ENCODE results near the gene ADAM10.

The ADAM10 gene

GRCh38 chr15:58689646-58690045, 59.9 kb downstream of the ADAM10 start:
- H2BK5ac ChIP-seq (ENCODE audit: low read length) = no peak overlapping the region
- H4K8ac ChIP-seq (ENCODE audit: low read depth, low read length) = no peak overlapping the region
- peaks cover 3 to 15% of the 10 kb centered on the region in 2 donors for H3K36me3 ChIP-seq (replicated peaks in 1 of 2; ENCODE audit: control insufficient read depth in 2 of 2, insufficient read depth in 2 of 2, low read length in 2 of 2)

GRCh38 chr15:58686286-58686685, 63.2 kb downstream of the ADAM10 start:
- Histone ChIP-seq H2BK15ac (ENCODE audit: low read length) (no peak overlapping the region), H3K36me3 (replicated peaks in 1 of 2; ENCODE audit: control insufficient read depth in 2 of 2, insufficient read depth in 2 of 2, low read length in 2 of 2) (no peaks in the 10 kb centered on the region), H2AK5ac (ENCODE audit: low read depth, low read length) (no peak overlapping the region), H4K91ac (ENCODE audit: low read depth, low read length, poor library complexity) (no peak overlapping the region), H2BK12ac (ENCODE audit: low read length) (no peak overlapping the region), H2AFZ (ENCODE audit: low read length) (no peak overlapping the region), H3K27ac (replicated peaks; ENCODE audit: low read length) (peak overlapping the region; percentile 32), H2BK5ac (ENCODE audit: low read length) (no peak overlapping the region), H3K4ac (ENCODE audit: low read length) (no peak overlapping the region), H3K4me1 (ENCODE audit: control insufficient read depth in 2 of 2, insufficient read depth in 1 of 2, low read depth in 1 of 2, low read length in 2 of 2) (peaks cover 2 to 5% of the 10 kb centered on the region in 2 donors), H3K79me1 (ENCODE audit: low read depth, low read length) (peaks cover 2% of the 10 kb centered on the region), H2BK120ac (ENCODE audit: low read depth, low read length) (no peak overlapping the region), H3K18ac (ENCODE audit: low read length) (peak overlapping the region; percentile 82), H3K4me3 (ENCODE audit: low read length in 2 of 2) (no peak overlapping the region), H3K4me2 (ENCODE audit: insufficient read depth, low read length, poor library complexity, severe bottlenecking) (no peak overlapping the region), H3K27me3 (ENCODE audit: control insufficient read depth in 3 of 3, insufficient read depth in 3 of 3, low read depth in 1 of 3, low read length in 3 of 3) (no peaks in the 10 kb centered on the region), H3K9ac (ENCODE audit: low read depth, low read length, poor library complexity) (no peak overlapping the region), H3K23ac (ENCODE audit: low read depth, low read length, poor library complexity) (no peak overlapping the region), H3K14ac (ENCODE audit: low read length) (no peak overlapping the region), H4K8ac (ENCODE audit: low read depth, low read length) (no peak overlapping the region), H3K9me3 (replicated peaks in 1 of 2; ENCODE audit: control insufficient read depth in 2 of 2, insufficient read depth in 1 of 2, low read depth in 1 of 2, low read length in 2 of 2) (peaks cover 0 to 3% of the 10 kb centered on the region in 2 donors)
- no CpG with 5 or more reads among the region's 8 CpGs for WGBS, 2 donors (ENCODE audit: extremely low coverage in 2 of 2, insufficient read length in 2 of 2, insufficient replicate concordance in 1 of 2)
- no peak for DNase-seq (ENCODE audit: low spot score)

More at GRCh38 chr15:58689646-58690045, 59.9 kb downstream of the ADAM10 start:
- no peak overlapping the region for H3K14ac ChIP-seq (ENCODE audit: low read length)
- no peak for DNase-seq (ENCODE audit: low spot score)
- no peak overlapping the region for H3K4me2 ChIP-seq (ENCODE audit: insufficient read depth, low read length, poor library complexity, severe bottlenecking)
- no peak overlapping the region for H3K27ac ChIP-seq (replicated peaks; ENCODE audit: low read length)
- no peak overlapping the region for H3K18ac ChIP-seq (ENCODE audit: low read length)
- H3K23ac ChIP-seq (ENCODE audit: low read depth, low read length, poor library complexity) = no peak overlapping the region
- no peak overlapping the region for H2AFZ ChIP-seq (ENCODE audit: low read length)
- no peak overlapping the region for H4K91ac ChIP-seq (ENCODE audit: low read depth, low read length, poor library complexity)
- no peak overlapping the region for H3K4ac ChIP-seq (ENCODE audit: low read length)
- no peak overlapping the region for H2AK5ac ChIP-seq (ENCODE audit: low read depth, low read length)
- H3K4me1 ChIP-seq (ENCODE audit: control insufficient read depth in 2 of 2, insufficient read depth in 1 of 2, low read depth in 1 of 2, low read length in 2 of 2) = peaks cover 0 to 2% of the 10 kb centered on the region in 2 donors
- H3K9me3 ChIP-seq (replicated peaks in 1 of 2; ENCODE audit: control insufficient read depth in 2 of 2, insufficient read depth in 1 of 2, low read depth in 1 of 2, low read length in 2 of 2) = peaks cover 0 to 12% of the 10 kb centered on the region in 2 donors
- H2BK15ac ChIP-seq (ENCODE audit: low read length) = no peak overlapping the region
- H2BK12ac ChIP-seq (ENCODE audit: low read length) = no peak overlapping the region
- peaks cover 2% of the 10 kb centered on the region for H3K79me1 ChIP-seq (ENCODE audit: low read depth, low read length)
- no peak overlapping the region for H3K9ac ChIP-seq (ENCODE audit: low read depth, low read length, poor library complexity)
- H3K4me3 ChIP-seq (ENCODE audit: low read length in 2 of 2) = no peak overlapping the region
- no peak overlapping the region for H2BK120ac ChIP-seq (ENCODE audit: low read depth, low read length)
- no peaks in the 10 kb centered on the region for H3K27me3 ChIP-seq (ENCODE audit: control insufficient read depth in 3 of 3, insufficient read depth in 3 of 3, low read depth in 1 of 3, low read length in 3 of 3)

GRCh38 chr15:58684751-58685150, 64.8 kb downstream of the ADAM10 start:
- peaks cover 2 to 5% of the 10 kb centered on the region in 2 donors for H3K4me1 ChIP-seq (ENCODE audit: control insufficient read depth in 2 of 2, insufficient read depth in 1 of 2, low read depth in 1 of 2, low read length in 2 of 2)
- H3K4me3 ChIP-seq (ENCODE audit: low read length in 2 of 2) = no peak overlapping the region
- peak overlapping the region; percentile 26 for H3K4me2 ChIP-seq (ENCODE audit: insufficient read depth, low read length, poor library complexity, severe bottlenecking)

GRCh38 chr15:58684036-58684710, 65.3 kb downstream of the ADAM10 start:
- peaks cover 0 to 3% of the 10 kb centered on the region in 2 donors for H3K9me3 ChIP-seq (replicated peaks in 1 of 2; ENCODE audit: control insufficient read depth in 2 of 2, insufficient read depth in 1 of 2, low read depth in 1 of 2, low read length in 2 of 2)
- no peak overlapping the region for H2BK5ac ChIP-seq (ENCODE audit: low read length)
- H3K4me3 ChIP-seq (ENCODE audit: low read length in 2 of 2) = no peak overlapping the region

More at GRCh38 chr15:58684751-58685150, 64.8 kb downstream of the ADAM10 start:
- no peak overlapping the region for H2BK120ac ChIP-seq (ENCODE audit: low read depth, low read length)
- WGBS, 2 donors (ENCODE audit: extremely low coverage in 2 of 2, insufficient read length in 2 of 2, insufficient replicate concordance in 1 of 2) = no CpG with 5 or more reads among the region's 4 CpGs
- H3K4ac ChIP-seq (ENCODE audit: low read length) = no peak overlapping the region
- H2AK5ac ChIP-seq (ENCODE audit: low read depth, low read length) = no peak overlapping the region
- H3K27me3 ChIP-seq (ENCODE audit: control insufficient read depth in 3 of 3, insufficient read depth in 3 of 3, low read depth in 1 of 3, low read length in 3 of 3) = no peaks in the 10 kb centered on the region
- H3K36me3 ChIP-seq (replicated peaks in 1 of 2; ENCODE audit: control insufficient read depth in 2 of 2, insufficient read depth in 2 of 2, low read length in 2 of 2) = no peaks in the 10 kb centered on the region
- no peak overlapping the region for H3K14ac ChIP-seq (ENCODE audit: low read length)
- no peak overlapping the region for H2BK5ac ChIP-seq (ENCODE audit: low read length)
- H3K18ac ChIP-seq (ENCODE audit: low read length) = peak overlapping the region; percentile 52
- DNase-seq (ENCODE audit: low spot score) = no peak
- peaks cover 0 to 3% of the 10 kb centered on the region in 2 donors for H3K9me3 ChIP-seq (replicated peaks in 1 of 2; ENCODE audit: control insufficient read depth in 2 of 2, insufficient read depth in 1 of 2, low read depth in 1 of 2, low read length in 2 of 2)
- H2BK12ac ChIP-seq (ENCODE audit: low read length) = no peak overlapping the region
- no peak overlapping the region for H4K91ac ChIP-seq (ENCODE audit: low read depth, low read length, poor library complexity)
- H3K23ac ChIP-seq (ENCODE audit: low read depth, low read length, poor library complexity) = no peak overlapping the region
- no peak overlapping the region for H3K9ac ChIP-seq (ENCODE audit: low read depth, low read length, poor library complexity)
- H4K8ac ChIP-seq (ENCODE audit: low read depth, low read length) = no peak overlapping the region
- peak overlapping the region; percentile 92 for H3K27ac ChIP-seq (replicated peaks; ENCODE audit: low read length)
- no peak overlapping the region for H2AFZ ChIP-seq (ENCODE audit: low read length)
- no peak overlapping the region for H2BK15ac ChIP-seq (ENCODE audit: low read length)
- peaks cover 3% of the 10 kb centered on the region for H3K79me1 ChIP-seq (ENCODE audit: low read depth, low read length)

More at GRCh38 chr15:58684036-58684710, 65.3 kb downstream of the ADAM10 start:
- Histone ChIP-seq H2AK5ac (ENCODE audit: low read depth, low read length) (no peak overlapping the region), H2AFZ (ENCODE audit: low read length) (no peak overlapping the region), H3K27ac (replicated peaks; ENCODE audit: low read length) (peak overlapping the region; percentile 92), H3K14ac (ENCODE audit: low read length) (no peak overlapping the region), H3K23ac (ENCODE audit: low read depth, low read length, poor library complexity) (no peak overlapping the region), H3K18ac (ENCODE audit: low read length) (no peak overlapping the region), H3K36me3 (replicated peaks in 1 of 2; ENCODE audit: control insufficient read depth in 2 of 2, insufficient read depth in 2 of 2, low read length in 2 of 2) (peaks cover 0 to 5% of the 10 kb centered on the region in 2 donors), H3K4me1 (ENCODE audit: control insufficient read depth in 2 of 2, insufficient read depth in 1 of 2, low read depth in 1 of 2, low read length in 2 of 2) (peaks cover 2 to 5% of the 10 kb centered on the region in 2 donors), H3K9ac (ENCODE audit: low read depth, low read length, poor library complexity) (no peak overlapping the region), H4K8ac (ENCODE audit: low read depth, low read length) (no peak overlapping the region), H2BK120ac (ENCODE audit: low read depth, low read length) (no peak overlapping the region), H3K27me3 (ENCODE audit: control insufficient read depth in 3 of 3, insufficient read depth in 3 of 3, low read depth in 1 of 3, low read length in 3 of 3) (no peaks in the 10 kb centered on the region), H2BK12ac (ENCODE audit: low read length) (no peak overlapping the region), H3K79me1 (ENCODE audit: low read depth, low read length) (peaks cover 3% of the 10 kb centered on the region), H2BK15ac (ENCODE audit: low read length) (no peak overlapping the region), H3K4me2 (ENCODE audit: insufficient read depth, low read length, poor library complexity, severe bottlenecking) (peak overlapping the region; percentile 34), H4K91ac (ENCODE audit: low read depth, low read length, poor library complexity) (no peak overlapping the region), H3K4ac (ENCODE audit: low read length) (no peak overlapping the region)
- WGBS, 2 donors (ENCODE audit: extremely low coverage in 2 of 2, insufficient read length in 2 of 2, insufficient replicate concordance in 1 of 2) = no CpG with 5 or more reads among the region's 3 CpGs
- peak; percentile 77 for DNase-seq (ENCODE audit: low spot score)
